H1 (cell line): ENCODE data around the gene P2RY11. TPM values are rescaled to one million over a fixed set of nuclear protein-coding genes. Genes with fewer than 3 reads are reported as not detected.

Experiments
- CTCF ChIA-PET: fragments of 300-600 bp; sonication (Branson Sonifier 250); formaldehyde crosslinking; loops from one replicate; lab custom pipeline; 2021; ENCODE audit not compliant: partially characterized antibody; lab: Charles Lee
- POLR2A ChIA-PET: fragments of 300-600 bp; sonication (Branson Sonifier 250); formaldehyde crosslinking; loops from one replicate; lab custom pipeline; 2021; ENCODE audit warnings: inconsistent platforms; ENCODE audit not compliant: partially characterized antibody; lab: Charles Lee
- DNase-seq, 2 experiments: peaks; one replicate each; pipeline versions ENCODE4 v3.0.0 to v3.0.0-alpha.2; 2010 to 2022; ENCODE audit warnings: low spot score in 2 of 2, low read depth in 1 of 2, mixed read lengths in 1 of 2
- FAIRE-seq: peaks from 2 replicates; lab custom pipeline; 2011; peaks lifted over from hg19 to GRCh38; lab: Jason Lieb, UNC
- H2AFZ ChIP-seq: 2 replicates; pipeline ENCODE4 v1.8.1; 2012; ENCODE audit warnings: low read length, inconsistent platforms
- H2AK5ac ChIP-seq: 2 replicates; pipeline ENCODE4 v1.6.1; 2013; ENCODE audit warnings: low read depth, low read length
- H2BK120ac ChIP-seq: replicated peaks from 2 replicates; pipeline ENCODE3; 2013; ENCODE audit warnings: low read depth, low read length, inconsistent platforms
- H2BK12ac ChIP-seq: 2 replicates; pipeline ENCODE4 v1.6.1; 2013; ENCODE audit warnings: low read depth, low read length
- H2BK15ac ChIP-seq: 2 replicates; pipeline ENCODE4 v1.6.1; 2013; ENCODE audit warnings: low read length
- H2BK20ac ChIP-seq: 2 replicates; pipeline ENCODE4 v1.6.1; 2013; ENCODE audit warnings: low read length
- H2BK5ac ChIP-seq: 2 replicates; pipeline ENCODE4 v1.6.1; 2013; ENCODE audit warnings: low read depth, low read length
- H3K14ac ChIP-seq: 2 replicates; pipeline ENCODE4 v1.6.1; 2013; ENCODE audit warnings: inconsistent platforms; ENCODE audit not compliant: insufficient read length
- H3K18ac ChIP-seq: 2 replicates; pipeline ENCODE4 v1.6.1; 2013; ENCODE audit warnings: low read length; ENCODE audit errors: extremely low read depth
- H3K23ac ChIP-seq: 2 replicates; pipeline ENCODE4 v1.6.1; 2013; ENCODE audit warnings: inconsistent platforms; ENCODE audit not compliant: insufficient read length
- H3K23me2 ChIP-seq: 2 replicates; pipeline ENCODE4 v1.6.1; 2013; ENCODE audit warnings: low read depth, low read length
- H3K27ac ChIP-seq: 2 replicates; pipeline ENCODE4 v1.6.1; 2011; ENCODE audit warnings: low read depth, low read length, inconsistent platforms
- H3K27me3 ChIP-seq, 4 experiments: replicated peaks in 1 of 4; 1 replicate in 1 of 4; 2 replicates in 3 of 4; pipeline versions ENCODE4 v1.6.1 to v1.8.1; 2011 to 2013; ENCODE audit warnings: low read length in 3 of 4, mild to moderate bottlenecking in 3 of 4, inconsistent platforms in 2 of 4, mixed read lengths in 2 of 4, moderate library complexity in 1 of 4; ENCODE audit not compliant: control insufficient read depth in 3 of 4, insufficient read depth in 3 of 4; ENCODE audit errors: extremely low read depth in 1 of 4
- H3K36me3 ChIP-seq, 4 experiments: 2 replicates each; pipeline versions ENCODE4 v1.6.1 to v1.8.1; 2011 to 2013; ENCODE audit warnings: mild to moderate bottlenecking in 4 of 4, low read length in 3 of 4, moderate library complexity in 2 of 4, control low read depth in 1 of 4, inconsistent platforms in 1 of 4; ENCODE audit not compliant: insufficient read depth in 4 of 4, control insufficient read depth in 2 of 4
- H3K4ac ChIP-seq: replicated peaks from 2 replicates; pipeline ENCODE3; 2013; ENCODE audit warnings: low read length, low read depth, mixed read lengths, inconsistent platforms; ENCODE audit not compliant: insufficient read length
- H3K4me1 ChIP-seq, 4 experiments: replicated peaks in 1 of 4; 1 replicate in 1 of 4; 2 replicates in 3 of 4; pipeline versions ENCODE4 v1.6.1 to v1.8.1; 2011 to 2013; ENCODE audit warnings: low read length in 3 of 4, inconsistent platforms in 2 of 4, mixed read lengths in 1 of 4; ENCODE audit not compliant: insufficient read depth in 4 of 4, control insufficient read depth in 3 of 4
- H3K4me2 ChIP-seq, 2 experiments: 2 replicates each; pipeline versions ENCODE4 v1.6.1 to v1.8.1; 2011 to 2013; ENCODE audit warnings: low read depth in 2 of 2, low read length in 2 of 2, control low read depth in 1 of 2, inconsistent platforms in 1 of 2, mild to moderate bottlenecking in 1 of 2; ENCODE audit not compliant: insufficient read depth in 1 of 2
- H3K4me3 ChIP-seq, 4 experiments: fragments of 200-600, 300-600 bp in 1 of 4; sonication (generic), shearing (Covaris generic), sonication (Bioruptor Twin) in 1 of 4; 2 replicates each; pipeline versions ENCODE4 v1.5.1 to v1.8.1; 2011 to 2016; ENCODE audit warnings: low read length in 4 of 4, low read depth in 3 of 4, control low read depth in 2 of 4, inconsistent platforms in 2 of 4, mild to moderate bottlenecking in 2 of 4, mixed read lengths in 1 of 4, moderate library complexity in 1 of 4; ENCODE audit not compliant: insufficient read depth in 2 of 4; ENCODE audit errors: extremely low read depth in 1 of 4
- H3K56ac ChIP-seq: replicated peaks from 2 replicates; pipeline ENCODE3; 2013; ENCODE audit warnings: low read depth, mild to moderate bottlenecking, mixed read lengths, low read length, inconsistent platforms; ENCODE audit not compliant: insufficient read length
- H3K79me1 ChIP-seq: 2 replicates; pipeline ENCODE4 v1.6.1; 2013; ENCODE audit warnings: low read depth, low read length, control low read depth
- H3K79me2 ChIP-seq, 2 experiments: 2 replicates each; pipeline versions ENCODE4 v1.6.1 to v1.8.1; 2012 to 2013; ENCODE audit warnings: low read length in 2 of 2, mild to moderate bottlenecking in 2 of 2, inconsistent platforms in 1 of 2; ENCODE audit not compliant: insufficient read depth in 2 of 2, control insufficient read depth in 1 of 2
- H3K9ac ChIP-seq, 4 experiments: replicated peaks in 1 of 4; 1 replicate in 1 of 4; 2 replicates in 3 of 4; pipeline versions ENCODE4 v1.6.1 to v1.8.1; 2011 to 2013; ENCODE audit warnings: low read depth in 3 of 4, low read length in 3 of 4, control low read depth in 2 of 4, mild to moderate bottlenecking in 2 of 4, moderate library complexity in 2 of 4, inconsistent platforms in 1 of 4; ENCODE audit errors: extremely low read depth in 1 of 4
- H3K9me3 ChIP-seq, 2 experiments: 2 replicates each; pipeline versions ENCODE4 v1.6.1 to v1.8.1; 2012 to 2013; ENCODE audit warnings: mild to moderate bottlenecking in 2 of 2, moderate library complexity in 2 of 2, control low read depth in 1 of 2, inconsistent platforms in 1 of 2, low read depth in 1 of 2, low read length in 1 of 2, mixed read lengths in 1 of 2; ENCODE audit not compliant: insufficient read depth in 2 of 2
- H4K20me1 ChIP-seq, 2 experiments: replicated peaks in 1 of 2; 2 replicates each; pipeline versions ENCODE3 to v1.8.1; 2011 to 2013; ENCODE audit warnings: inconsistent platforms in 2 of 2, low read length in 2 of 2, mild to moderate bottlenecking in 1 of 2; ENCODE audit not compliant: insufficient read depth in 2 of 2, control insufficient read depth in 1 of 2
- H4K5ac ChIP-seq: 2 replicates; pipeline ENCODE4 v1.6.1; 2013; ENCODE audit warnings: low read length, low read depth, mixed read lengths, inconsistent platforms; ENCODE audit not compliant: insufficient read length
- H4K8ac ChIP-seq: 2 replicates; pipeline ENCODE4 v1.8.0; 2013; ENCODE audit warnings: mild to moderate bottlenecking, moderate library complexity, low read length, inconsistent platforms; ENCODE audit not compliant: insufficient read depth; ENCODE audit errors: extremely low read depth
- H4K91ac ChIP-seq: replicated peaks from 2 replicates; pipeline ENCODE3; 2013; ENCODE audit warnings: low read length, mixed read lengths, inconsistent platforms; ENCODE audit not compliant: insufficient read length
- POLR2A ChIP-seq, 2 experiments: IDR thresholded peaks; 1 replicate in 1 of 2; 2 replicates in 1 of 2; pipeline ENCODE4 v1.6.1; 2011; ENCODE audit warnings: low read depth in 2 of 2, low read length in 2 of 2, mild to moderate bottlenecking in 2 of 2; ENCODE audit errors: control extremely low read depth in 1 of 2
- RNF2 ChIP-seq: fragments of 200-900, 300-1000 bp; sonication (generic); IDR thresholded peaks from 2 replicates; pipeline ENCODE4 v1.7.1; 2016; ENCODE audit warnings: borderline replicate concordance, low read depth, mild to moderate bottlenecking, antibody characterized with exemption, low read length; ENCODE audit not compliant: poor library complexity, severe bottlenecking; ENCODE audit errors: missing control alignments
- TAF7 ChIP-seq: optimal IDR thresholded peaks from 2 replicates; pipeline ENCODE3; 2011; ENCODE audit warnings: low read depth, mild to moderate bottlenecking, inconsistent platforms, low read length, moderate library complexity, borderline replicate concordance
- WGBS, 2 experiments: shearing (Covaris generic) in 1 of 2; methylation state at CpG; one replicate each; pipeline versions ENCODE4 v1.1.6 to v1.1.7; 2013 to 2015; ENCODE audit warnings: low lambda C conversion rate in 2 of 2, mixed read lengths in 2 of 2, inconsistent platforms in 1 of 2, low coverage in 1 of 2, missing lambda C conversion rate in 1 of 2; ENCODE audit not compliant: insufficient replicate concordance in 2 of 2, insufficient coverage in 1 of 2, insufficient read length in 1 of 2; ENCODE audit errors: extremely low coverage in 1 of 2, missing lambda C conversion rate in 1 of 2; 5-methylcytosine and 5-hydroxymethylcytosine counted together
- polyA plus RNA-seq, 7 experiments: library from polyadenylated mRNA; depleted of rRNA in 3 of 7; stranded (reverse) in 5 of 7; unstranded in 2 of 7; fragments of >200 nt in 5 of 7; fragments of 200-250 nt in 2 of 7; gene quantifications; 1 replicate in 5 of 7; 2 replicates in 1 of 7; 4 replicates in 1 of 7; pipeline versions ENCODE4 v1.2.1 to v1.2.3, GENCODE V29; 2011 to 2013; ENCODE audit warnings: missing spikeins in 2 of 7, mixed read lengths in 2 of 7
- total RNA-seq: library from RNA; stranded (reverse); fragmentation: NEBNext Ultra II Directional; extraction: Animal tissue kit (Norgen Biotek cat#: 25700); gene quantifications from 2 replicates; pipeline ENCODE4 v1.2.1, GENCODE V29; 2021

The P2RY11 gene
- total and polyA plus RNA-seq, 2 of the 8 experiments (the other 6 are each of a cell fraction or from before 2014, with no cell fraction given) = 9.2 to 18.0 TPM

DNA sequence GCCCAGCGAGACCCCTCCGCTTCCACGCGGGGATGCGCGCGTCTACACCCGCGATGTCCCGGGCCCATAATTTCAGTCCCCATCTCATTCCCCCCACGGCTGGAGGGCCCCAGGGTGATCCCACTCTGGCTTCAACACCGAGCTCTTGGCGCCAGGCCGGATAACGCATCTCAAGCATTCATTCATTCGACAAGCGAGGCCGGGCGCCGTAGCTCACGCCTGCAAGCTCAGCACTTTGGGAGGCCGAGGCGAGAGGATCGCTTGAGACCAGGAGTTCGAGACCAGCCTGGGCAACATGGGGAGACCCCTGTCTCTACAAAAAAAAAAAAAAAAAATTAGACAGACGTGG, 14.9 kb upstream of the P2RY11 start:
- H3K27ac ChIP-seq = no peak overlapping the region
- H3K27me3 ChIP-seq = peaks cover 8 to 29% (median 23%) of the 10 kb centered on the region in 4 experiments
- peak overlapping the region; percentile 92; the same call in 1 of the 2 replicates for H2AFZ ChIP-seq
- H3K23ac ChIP-seq = no peak overlapping the region
- H2BK15ac ChIP-seq = no peak overlapping the region
- H3K4me3 ChIP-seq = peak overlapping the region; percentile 29 to 57 (median 39); a peak in 7 of 8 replicates
- TF ChIP-seq POLR2A (IDR thresholded peaks at IDR 0.05; ENCODE audit: control extremely low read depth in 1 of 2, low read depth in 2 of 2, low read length in 2 of 2) = no peak
- TF ChIP-seq TAF7 = no peak
- peak; percentile 43 for TF ChIP-seq RNF2
- TF ChIP-seq, all 59 proteins: peak for 1
- no peak for FAIRE-seq
- Histone ChIP-seq H3K4ac (no peak overlapping the region), H3K18ac (peak overlapping the region; percentile 93; the same call in 1 of the 2 replicates), H2BK12ac (0 out of 2 replicates have a peak overlapping the region, but pooled peaks have one; percentile 23), H3K4me1 (peaks cover 0 to 6% (median 2%) of the 10 kb centered on the region in 4 experiments; a peak in 3 of 7 replicates), H3K23me2 (peaks cover 2% of the 10 kb centered on the region; the same call in 1 of the 2 replicates), H2AK5ac (0 out of 2 replicates have a peak overlapping the region, but pooled peaks have one; percentile 39), H3K56ac (no peak overlapping the region), H4K8ac (peak overlapping the region; percentile 98; the same call in 1 of the 2 replicates), H2BK120ac (no peak overlapping the region), H2BK5ac (peak overlapping the region; percentile 77; the same call in 1 of the 2 replicates), H3K79me1 (no peaks in the 10 kb centered on the region), H3K36me3 (no peaks in the 10 kb centered on the region; a peak in 1 of 8 replicates), H3K9me3 (peaks cover 0 to 2% of the 10 kb centered on the region in 2 experiments; a peak in 1 of 4 replicates), H3K9ac (peak overlapping the region in 2 of 4 experiments; percentile 70 to 77; a peak in 4 of 7 replicates), H4K91ac (peak overlapping the region; percentile 98), H4K5ac (no peak overlapping the region), H2BK20ac (no peak overlapping the region), H3K79me2 (no peaks in the 10 kb centered on the region), H3K14ac (no peak overlapping the region), H3K4me2 (peak overlapping the region; percentile 41 to 76; a peak in 3 of 4 replicates), H4K20me1 (peaks cover 0 to 5% of the 10 kb centered on the region in 2 experiments)
- WGBS, 2 experiments = 57% methylated on average over 25 of the region's 26 CpGs; no CpG with 5 or more reads in 1 of the 2 experiments
- DNase-seq = no peak
- ChIA-PET POLR2A (interaction anchor here (0.9 to 15.1 kb wide), 6 partner anchors 8 to 404 kb away, joined by 3 to 240 read pairs (median 3); partner anchors contain the start of genes P2RY11, PPAN and SHFL), CTCF (interaction anchor here (0.5 to 3.5 kb wide), 11 partner anchors 13 to 307 kb away, joined by 3 to 14 read pairs (median 3); no protein-coding TSS in a partner anchor)
